ENCODE results near the gene CCDC97.

DNA sequence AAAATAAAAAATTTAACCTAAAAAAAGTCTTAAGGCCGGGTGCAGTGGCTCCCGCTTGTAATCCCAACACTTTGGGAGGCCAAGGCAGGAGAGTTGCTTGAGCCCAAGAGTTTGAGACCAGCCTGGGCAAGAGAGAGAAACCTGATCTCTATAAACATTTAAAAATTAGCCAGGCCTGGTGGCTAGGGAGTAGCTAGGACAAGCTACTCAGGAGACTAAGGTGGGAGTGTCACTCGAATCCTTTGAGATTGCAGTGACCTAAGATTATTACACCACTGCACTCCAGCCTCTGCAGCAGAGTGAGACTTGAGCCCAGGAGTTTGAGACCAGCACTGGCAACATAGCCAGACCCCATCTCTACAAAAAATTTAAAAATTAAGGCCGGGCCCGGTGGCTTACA is 1.1 kb downstream of the CCDC97 start:
- TF ChIP-seq, protein P1, sequence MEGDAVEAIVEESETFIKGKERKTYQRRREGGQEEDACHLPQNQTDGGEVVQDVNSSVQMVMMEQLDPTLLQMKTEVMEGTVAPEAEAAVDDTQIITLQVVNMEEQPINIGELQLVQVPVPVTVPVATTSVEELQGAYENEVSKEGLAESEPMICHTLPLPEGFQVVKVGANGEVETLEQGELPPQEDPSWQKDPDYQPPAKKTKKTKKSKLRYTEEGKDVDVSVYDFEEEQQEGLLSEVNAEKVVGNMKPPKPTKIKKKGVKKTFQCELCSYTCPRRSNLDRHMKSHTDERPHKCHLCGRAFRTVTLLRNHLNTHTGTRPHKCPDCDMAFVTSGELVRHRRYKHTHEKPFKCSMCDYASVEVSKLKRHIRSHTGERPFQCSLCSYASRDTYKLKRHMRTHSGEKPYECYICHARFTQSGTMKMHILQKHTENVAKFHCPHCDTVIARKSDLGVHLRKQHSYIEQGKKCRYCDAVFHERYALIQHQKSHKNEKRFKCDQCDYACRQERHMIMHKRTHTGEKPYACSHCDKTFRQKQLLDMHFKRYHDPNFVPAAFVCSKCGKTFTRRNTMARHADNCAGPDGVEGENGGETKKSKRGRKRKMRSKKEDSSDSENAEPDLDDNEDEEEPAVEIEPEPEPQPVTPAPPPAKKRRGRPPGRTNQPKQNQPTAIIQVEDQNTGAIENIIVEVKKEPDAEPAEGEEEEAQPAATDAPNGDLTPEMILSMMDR (conservative IDR thresholded peaks at IDR 0.05 in 1 of 2, IDR thresholded peaks at IDR 0.05 in 1 of 2; ENCODE audit: extremely low read depth in 1 of 2, insufficient read depth in 1 of 2, low read depth in 1 of 2, low read length in 2 of 2), result no peak
- no peak for TF ChIP-seq EZH2 (IDR thresholded peaks at IDR 0.05; ENCODE audit: borderline replicate concordance, low read length)
